ENCODE measurements around the gene VRK2.

Gene VRK2

DNA sequence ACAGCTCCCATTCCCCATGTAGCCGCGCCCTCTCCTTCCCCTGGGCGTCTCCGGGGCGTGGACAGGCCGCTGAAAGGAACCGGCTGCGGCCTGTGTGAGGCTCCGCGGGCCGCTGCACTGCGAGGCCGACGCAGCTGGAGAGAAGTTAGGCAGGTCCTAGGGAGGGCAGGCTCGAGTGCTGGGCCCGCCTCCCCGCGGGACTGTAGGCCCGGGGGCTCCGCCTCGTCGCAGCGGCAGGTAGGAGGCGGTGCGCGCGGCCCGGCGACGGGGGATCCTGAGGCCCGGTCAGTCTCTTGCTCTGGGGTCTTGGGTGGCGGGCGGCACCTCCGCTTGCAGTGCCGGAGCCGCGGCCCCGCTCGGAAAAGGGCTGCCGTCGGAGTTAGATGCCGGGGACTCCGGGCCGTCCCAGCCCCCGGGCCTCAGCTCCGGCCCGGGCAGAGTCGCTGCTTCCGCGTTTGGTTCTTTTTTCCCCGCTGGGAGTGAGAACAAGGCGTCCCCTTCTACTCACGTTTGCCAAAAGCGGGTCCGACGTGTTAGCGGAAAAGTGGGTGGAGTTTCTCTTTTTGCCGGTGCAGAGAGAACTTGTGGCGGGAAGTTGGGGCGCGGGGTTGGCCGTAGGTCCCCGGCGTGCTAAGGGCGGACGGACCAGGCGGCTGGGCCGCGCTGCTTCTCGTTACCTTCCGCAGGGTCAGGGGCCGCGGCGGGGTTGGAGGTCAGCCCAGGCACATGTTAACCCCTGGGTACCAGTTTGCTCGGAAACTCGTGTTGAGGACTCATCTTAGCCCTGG lies at the start of gene VRK2:
VRK2 (plus strand) TSS at position 222 of the 788 bp plus-strand sequence. CDS start 2,026 bp downstream, outside the sequence.
- DNase-seq (ENCODE audit: low spot score), result peak; percentile 75

DNA sequence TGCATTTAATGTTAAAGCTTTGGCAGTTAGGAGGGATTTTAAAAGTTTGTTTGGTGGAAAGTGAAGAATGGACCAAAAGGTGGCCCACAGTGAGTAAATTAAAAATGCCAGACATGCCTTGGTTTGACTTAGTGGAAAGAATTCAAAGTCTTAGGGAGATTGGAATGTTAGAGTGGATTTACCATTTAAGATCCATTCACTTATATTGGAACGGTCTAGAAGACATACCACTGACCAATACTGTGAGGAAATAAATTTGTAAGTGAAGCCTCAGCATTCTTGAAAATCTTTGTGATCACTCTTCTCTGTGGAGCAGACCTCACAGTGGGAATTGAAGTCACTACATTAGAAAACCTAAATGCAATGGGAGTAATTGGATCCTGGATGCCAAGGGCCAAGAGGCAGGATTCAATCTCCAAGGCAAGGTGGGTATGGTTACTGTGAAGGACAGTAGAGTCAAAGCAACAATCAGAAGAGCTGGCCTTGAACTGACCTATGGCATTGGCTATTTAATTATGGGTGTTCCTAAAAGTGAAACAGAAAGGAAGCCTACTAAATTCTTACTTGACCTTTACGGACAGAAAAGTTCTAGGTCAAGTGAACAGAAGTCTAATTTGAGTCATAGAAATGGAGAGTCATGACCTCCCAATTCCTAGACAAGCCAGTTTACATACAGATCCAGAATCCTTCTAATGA lies 40.2 kb upstream of the VRK2 start:
- no peak for DNase-seq (ENCODE audit: low spot score)

DNA sequence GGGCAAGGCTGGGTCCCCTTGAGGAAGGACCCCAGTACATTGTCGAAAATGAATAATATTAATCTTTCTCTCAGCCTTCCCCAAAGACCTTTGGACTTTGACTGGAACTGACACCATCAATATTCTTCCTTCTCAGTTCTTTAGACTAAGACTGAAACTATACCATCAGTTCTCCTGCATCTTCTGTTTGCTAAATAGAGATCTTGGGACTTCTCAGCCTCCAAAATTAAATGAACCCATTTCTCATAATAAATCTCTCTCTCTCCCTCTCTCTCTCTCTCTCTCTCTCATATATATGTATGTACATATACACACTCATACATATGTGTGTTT lies 39.7 kb upstream of the VRK2 start:
- no peak for DNase-seq (ENCODE audit: low spot score)

DNA sequence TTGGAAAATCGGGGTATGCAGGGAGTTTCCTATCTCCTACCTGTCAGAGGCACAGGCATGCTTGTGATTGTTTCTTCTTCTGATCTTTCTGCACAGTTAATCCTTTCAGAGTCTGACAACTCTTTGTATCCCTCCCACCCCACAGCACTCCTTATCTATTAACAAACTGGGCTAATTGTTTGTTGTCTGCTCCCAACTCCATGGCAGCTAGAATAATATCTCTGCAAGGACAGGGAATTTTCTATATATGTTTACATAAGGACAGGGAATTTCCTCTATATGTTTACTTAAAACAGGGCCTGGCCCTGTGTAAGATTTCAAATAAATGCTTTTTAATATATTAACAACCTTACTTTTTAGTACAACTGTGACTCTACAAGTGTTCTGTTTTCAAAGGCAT lies 36.0 kb upstream of the VRK2 start:
- DNase-seq (ENCODE audit: low spot score), result peak; percentile 4

DNA sequence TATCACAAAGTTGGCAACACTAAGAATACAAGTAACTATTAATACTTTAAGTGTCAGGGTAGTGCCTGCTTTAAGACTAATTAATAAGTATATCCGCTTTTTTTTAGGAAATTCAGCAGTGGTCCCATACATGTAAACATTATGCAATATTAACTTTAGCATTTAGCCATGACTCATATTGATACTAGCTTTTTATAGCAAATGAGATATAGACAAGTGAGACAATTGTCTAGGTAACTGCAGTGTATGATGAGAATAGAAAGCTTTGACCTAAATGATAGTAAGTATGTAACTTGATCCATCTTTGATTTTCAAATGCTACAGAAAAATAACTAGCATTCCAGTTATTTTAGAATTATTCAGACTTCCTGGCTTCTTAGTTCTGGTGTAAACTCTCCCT lies 27.4 kb upstream of the VRK2 start:
- no peak for DNase-seq (ENCODE audit: low spot score)

DNA sequence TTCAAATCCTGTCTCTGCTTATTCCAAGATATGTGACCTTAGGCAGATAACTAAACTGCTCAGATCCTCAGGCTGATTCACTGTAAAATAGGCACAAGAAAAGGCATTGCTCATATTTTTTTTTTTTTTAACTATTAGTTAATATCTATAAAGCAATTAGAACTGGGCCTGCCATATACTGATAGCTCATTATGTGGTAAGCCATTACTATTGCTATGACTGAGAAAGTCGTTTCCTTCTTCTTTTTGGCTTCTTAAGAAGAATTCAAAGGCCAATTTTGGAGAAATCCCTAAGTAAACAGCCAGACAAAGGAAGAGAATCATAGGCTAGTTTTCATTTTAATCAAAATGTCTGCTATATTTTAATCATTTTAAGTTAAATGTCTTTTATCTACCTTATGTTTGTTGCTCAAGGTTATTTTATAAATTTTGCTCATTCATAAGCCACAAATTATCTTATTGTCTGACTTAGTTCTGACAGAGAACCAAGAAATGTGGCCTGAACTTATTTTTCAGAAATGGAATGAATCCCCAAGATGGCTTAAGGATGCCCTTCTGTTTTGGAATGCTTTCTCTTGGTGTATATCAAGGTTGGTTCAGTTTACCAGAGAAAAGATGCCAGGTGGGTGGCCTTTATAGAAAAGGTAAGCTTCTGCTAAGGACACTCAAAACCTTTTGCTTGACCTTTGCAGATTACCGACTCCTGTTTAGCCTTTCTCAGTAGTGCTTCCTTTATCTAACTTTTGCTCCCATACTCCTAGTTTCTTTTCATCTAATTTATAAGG lies 21.3 kb upstream of the VRK2 start:
- DNase-seq (ENCODE audit: low spot score), result no peak

DNA sequence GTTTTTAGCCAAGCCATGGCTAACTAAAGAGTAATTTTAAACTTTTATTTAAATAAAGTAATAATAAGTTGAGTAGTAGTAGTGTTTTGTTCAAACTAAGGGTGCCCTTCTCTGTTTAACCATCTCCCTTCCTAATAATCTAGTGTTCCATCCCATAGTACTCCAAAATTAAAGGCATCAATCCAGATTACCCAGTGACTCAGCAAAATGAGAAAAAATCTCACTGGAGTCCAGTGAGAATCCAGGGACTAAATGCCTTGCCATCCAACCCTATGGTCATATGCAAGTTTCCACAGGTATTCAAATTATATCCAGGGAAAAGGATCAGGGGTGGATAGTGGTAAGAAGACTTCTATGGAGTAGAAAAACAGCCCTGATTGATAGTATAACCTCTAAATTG lies 19.6 kb upstream of the VRK2 start:
- DNase-seq (ENCODE audit: low spot score), result no peak

DNA sequence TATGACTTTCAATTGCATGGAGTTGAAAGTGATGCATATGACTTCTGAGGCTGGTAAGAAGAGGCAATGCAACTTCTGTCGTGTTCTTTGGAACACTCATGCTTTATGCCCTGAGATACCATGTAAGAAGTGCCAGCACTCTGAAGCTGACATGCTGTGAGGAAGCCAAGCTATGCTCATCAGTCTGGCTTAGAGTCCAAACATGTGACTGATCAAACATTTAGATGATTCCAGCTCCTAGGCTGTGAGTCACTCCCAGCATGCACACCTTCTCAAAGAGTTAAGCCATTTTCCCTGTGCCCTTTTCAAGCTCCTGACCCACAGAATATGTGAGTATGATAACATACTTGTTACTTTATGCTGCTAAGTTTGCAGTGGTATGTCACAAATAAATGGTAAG lies 15.8 kb upstream of the VRK2 start:
- no peak for DNase-seq (ENCODE audit: low spot score)

DNA sequence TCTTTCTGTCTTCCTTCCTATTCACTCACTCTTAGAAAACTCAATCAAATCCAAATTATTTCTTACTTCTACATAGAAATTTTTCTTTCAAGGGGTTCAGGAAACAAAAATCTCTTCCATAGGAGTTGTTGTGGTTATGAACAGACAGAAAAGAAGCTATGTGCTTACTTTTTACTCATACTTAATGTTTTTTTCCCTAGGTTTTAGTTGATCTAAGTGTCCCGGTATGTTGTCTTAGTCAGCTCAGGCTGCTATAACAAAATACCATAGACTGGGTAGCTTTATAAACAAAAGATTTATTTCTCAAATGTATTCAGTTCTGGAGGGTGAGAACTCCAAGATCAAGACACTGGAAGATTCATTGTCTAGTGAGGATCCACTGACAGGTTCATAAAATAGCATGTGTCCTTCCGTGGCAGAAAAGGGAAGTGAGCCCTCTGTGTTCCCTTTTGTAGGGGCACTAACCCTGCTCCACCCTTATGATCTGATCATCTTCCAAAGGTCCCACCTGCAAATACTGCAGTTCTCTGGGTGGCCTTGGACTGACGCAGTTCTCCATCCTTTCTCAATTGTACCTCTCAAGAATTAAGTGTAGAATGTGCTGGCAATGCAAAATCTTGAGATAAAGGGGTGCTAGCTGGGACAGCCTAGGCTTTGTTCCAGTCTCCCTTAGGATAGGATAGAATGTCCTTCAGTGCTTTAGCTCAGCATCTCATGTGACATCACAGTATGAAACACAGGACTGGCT lies 14.4 kb upstream of the VRK2 start:
- DNase-seq (ENCODE audit: low spot score), result no peak

DNA sequence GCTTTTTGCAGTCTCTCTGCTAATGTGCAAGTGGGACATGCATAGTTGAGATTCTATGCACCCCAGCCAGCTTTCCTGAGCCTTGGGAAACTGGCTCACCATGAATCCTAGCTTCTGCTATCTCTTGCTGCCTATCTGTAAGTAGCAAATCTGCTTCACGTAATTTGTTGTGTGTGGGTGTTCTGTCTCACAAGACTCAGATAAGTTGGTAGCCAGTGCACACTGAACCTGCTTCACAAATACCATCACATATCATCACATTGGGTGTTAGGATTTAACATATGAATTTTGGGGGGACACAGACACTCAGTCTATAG lies 13.9 kb upstream of the VRK2 start:
- DNase-seq (ENCODE audit: low spot score), result no peak

DNA sequence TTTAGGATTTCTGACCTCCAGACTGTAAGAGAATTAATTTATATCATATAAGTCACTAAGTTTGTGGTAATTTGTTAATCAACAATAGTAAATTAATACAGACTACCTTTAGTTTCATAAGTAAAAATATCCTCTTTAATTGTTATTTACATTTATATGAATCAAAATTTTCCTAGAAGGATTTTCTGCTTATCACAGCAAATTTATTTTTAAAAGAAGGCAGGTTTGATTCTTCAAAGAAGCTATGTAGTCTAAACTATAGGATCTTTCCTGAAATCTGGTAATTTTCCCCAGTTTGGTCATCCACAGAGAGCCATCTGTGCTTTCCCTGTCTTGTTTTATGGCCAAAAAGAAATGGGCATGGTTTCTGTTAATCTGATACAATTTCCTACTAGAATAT lies 13.1 kb upstream of the VRK2 start:
- DNase-seq (ENCODE audit: low spot score), result no peak

DNA sequence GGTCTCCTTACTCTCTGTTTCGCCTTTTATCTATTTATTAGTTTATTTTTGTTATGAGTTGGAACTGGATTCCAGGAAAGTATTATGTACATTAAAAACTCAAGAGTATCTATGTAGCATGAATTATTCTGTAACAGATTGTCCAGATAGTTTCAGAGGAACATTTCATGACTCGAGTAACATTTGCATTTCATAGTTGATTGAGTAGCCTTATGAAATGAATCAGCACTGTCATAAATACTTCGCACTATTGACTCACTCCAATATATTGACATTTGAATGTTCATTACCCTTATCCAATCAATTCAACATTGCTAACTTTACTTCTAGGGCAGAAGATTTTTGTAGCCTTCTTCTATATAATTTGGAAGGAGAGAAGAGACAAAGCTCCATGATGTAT lies 11.3 kb upstream of the VRK2 start:
- no peak for DNase-seq (ENCODE audit: low spot score)

DNA sequence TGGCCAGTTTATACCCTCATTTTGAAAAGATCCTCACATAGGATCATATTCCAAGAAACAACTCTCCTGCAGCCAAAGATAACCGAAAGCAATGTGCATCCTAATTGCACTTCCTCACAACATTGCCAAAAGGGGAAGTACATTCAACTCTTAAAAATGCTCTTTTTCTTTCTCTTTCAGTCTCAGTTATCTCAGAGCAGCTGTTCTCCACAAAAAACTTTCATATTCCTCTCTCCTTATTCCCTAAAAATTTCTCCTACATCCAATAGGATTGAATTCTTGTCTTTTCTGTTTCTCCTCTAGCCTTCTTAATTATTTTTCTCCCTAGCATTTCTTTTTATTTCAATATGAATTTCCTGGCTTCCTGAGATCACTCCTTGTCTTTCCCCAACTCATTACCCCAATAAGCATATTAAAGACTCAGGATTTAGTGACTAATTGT lies 7.4 kb upstream of the VRK2 start:
- no peak for DNase-seq (ENCODE audit: low spot score)

DNA sequence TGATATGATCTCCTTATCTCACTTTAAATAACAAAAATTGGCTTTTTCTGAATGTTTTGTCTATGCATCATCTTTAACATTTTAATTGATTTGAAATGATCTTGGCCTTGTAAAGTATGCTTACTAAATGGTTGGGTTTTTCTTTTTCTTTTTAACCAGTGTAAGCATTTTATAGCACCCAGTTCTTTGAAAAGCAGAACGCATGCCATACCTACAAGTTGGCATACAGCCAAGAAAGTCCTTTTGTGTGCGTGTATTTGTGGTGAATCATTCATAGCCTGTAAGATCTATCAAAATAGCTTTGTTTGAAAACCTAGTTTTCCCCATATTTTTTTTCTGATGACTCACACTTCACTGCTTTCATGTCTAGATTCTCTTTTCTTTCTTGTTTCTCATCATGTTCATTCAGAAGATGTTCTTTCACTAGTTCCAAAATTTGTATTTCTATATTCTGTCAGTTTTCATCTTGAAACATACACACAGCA lies 4.1 kb upstream of the VRK2 start:
- peak; percentile 4 for DNase-seq (ENCODE audit: low spot score)

DNA sequence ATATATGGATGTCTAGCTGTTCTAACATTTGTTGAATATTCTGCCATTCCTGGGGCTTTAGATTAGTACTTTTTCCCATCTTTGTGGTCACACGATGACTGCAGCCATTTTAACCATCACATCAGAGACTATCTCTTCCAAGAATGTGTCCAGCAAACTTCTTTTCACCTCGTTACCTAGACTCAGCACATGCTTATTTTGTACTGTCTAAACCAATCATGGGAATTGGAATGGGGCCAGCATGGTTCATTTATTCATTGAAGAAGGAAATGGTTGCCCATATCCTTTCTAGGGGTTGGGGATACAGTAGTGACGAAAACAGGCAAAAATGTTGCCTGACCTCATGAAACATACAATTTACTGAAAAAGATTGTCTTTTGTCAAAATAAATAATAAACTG lies 2.5 kb upstream of the VRK2 start:
- DNase-seq (ENCODE audit: low spot score), result no peak

DNA sequence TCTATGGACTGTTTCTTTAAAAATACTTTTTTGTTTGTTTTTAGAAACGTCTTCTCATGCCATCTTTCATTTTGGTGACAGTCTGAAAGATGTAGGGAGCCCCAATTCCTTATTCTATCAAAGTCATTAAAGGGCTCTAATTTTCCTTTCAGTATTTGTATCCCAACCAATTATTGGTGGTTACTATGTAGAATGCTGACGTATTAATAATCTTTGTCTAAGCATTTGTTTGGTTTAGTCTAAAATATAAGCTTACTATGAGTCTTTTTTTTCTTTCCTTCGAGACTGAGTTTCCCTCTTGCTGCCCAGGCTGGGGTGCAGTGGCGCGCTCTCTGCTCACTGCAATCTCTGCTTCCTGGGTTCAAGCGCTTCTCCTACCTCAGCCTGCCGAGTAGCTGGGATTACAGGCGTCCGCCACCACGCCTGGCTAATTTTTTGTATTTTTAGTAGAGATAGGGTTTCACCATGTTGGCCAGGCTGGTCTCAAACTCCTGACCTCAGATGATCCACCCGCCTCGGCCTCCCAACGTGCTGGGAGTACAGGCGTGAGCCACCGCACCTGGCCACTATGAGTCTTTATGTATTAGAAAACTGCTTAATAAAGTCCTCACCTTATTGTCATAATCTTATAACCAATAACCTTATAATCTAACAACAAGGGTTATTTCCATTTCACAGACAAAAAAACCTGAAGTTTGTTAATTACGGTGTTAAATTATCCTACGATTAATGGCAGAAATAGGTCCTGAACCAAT lies 849 bp upstream of the VRK2 start:
- no peak for DNase-seq (ENCODE audit: low spot score)

DNA sequence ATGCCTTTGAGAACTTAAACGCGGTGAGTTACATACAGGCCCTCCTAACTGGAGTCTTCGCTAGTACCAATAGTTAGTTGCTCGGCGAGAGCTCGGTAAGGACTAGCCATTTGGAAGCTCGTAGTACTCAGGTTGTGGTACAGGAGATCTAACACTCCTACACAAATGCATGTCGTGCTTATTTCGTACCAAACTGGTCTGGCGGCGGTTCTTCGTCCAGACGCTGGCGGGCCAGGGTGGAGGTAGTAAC lies 346 bp upstream of the VRK2 start:
- DNase-seq (ENCODE audit: low spot score), result no peak

DNA sequence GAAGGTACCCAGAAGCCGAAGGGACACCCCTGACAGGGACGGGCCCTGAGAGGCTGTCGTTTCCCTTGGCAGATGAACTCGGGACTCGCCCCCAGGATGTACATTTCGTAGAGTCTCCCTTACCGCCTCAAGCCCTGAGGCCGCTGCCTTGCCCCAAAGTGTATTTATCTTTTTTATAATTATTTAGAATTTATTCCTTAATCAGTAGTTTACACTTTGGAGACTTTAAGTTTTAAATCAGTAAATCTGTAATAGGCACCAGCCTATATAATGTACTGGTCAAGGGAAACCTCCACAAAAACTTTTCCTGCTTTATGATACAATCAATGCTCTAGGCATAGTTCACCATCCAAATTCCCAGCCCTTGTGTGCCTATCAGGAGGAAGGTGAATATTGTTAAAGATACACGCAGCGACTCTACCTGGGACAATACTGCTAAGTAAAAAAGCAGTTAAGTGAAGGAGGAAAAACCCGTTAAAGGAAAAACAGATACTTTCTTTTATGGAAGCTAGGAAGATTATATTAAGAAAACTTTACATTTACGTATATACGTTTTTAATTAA lies 848 bp downstream of the VRK2 start:
- DNase-seq (ENCODE audit: low spot score), result peak; percentile 27

DNA sequence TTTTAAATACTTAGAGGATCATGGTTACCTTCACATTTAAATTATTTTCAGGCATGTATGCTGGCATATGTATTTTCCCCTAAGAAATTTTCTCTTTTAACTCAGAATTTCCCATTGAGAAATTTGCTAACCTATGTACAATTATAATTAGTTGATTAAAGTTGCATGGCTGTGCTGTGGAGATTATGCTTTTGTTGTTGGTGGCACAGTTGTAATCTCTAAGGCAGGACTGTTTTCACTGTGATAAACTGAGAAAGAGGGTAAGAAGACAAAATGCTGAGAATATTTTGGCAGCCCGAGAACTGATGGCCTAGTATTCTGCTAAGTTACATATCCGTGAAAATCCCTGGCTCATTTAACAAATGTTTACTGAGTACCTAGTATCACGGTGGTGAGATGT lies 1.4 kb downstream of the VRK2 start:
- DNase-seq (ENCODE audit: low spot score), result no peak

DNA sequence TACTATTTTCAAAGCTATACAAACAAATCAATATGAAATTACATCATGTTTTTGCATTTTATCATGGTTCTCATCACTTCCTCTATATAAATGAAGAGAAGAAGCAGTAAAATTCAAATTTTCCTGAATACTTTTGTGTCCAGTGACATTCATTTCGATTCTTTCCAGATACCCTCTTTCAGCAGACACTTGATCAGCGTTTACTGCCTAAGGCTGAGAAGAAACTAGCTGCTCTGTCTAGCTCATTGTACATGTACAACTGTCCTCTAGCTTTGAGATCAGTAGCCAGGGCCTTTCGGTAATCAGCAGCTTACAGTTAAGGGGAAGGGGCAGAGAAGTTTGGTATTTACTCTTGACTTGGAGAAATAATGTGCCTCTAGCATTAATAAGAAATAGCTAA lies 4.8 kb downstream of the VRK2 start:
- no peak for DNase-seq (ENCODE audit: low spot score)

DNA sequence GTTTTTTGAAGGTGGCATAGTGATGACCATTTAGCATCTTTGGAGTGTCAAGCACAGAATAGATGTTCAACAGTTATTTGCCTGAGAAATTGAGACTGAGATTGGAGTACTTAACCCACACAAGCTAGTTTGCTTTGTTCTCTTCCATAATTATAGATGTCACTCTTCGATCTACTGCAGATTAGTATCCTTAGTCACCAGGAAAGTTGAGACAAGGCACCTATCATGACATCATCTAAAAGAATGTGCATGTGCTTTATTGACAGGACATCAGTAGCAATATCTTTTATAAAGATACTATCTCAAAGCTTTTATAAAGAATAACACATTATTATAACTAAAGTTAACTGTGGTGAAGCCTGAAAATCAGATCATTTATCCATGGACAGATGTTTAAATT lies 6.4 kb downstream of the VRK2 start:
- DNase-seq (ENCODE audit: low spot score), result no peak

DNA sequence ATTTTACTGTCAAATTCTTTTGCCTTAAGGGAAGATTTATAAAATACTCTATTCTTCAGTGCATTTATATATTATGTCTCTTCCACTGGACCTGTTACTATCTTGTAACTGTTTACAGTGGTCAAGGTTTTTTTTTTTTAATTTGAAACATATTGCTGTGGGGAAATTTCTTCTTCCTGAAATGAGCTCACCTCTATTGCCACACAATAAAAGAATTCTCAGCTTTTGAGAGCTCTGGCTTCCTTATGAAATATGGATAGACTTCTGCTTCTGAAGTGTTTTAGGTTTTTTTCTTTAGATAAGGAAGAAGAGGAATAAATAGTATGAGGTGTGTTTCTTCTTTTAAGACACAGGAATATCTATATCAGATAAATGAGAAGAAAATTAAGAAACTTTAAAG lies 7.7 kb downstream of the VRK2 start:
- no peak for DNase-seq (ENCODE audit: low spot score)

All from HuH-7.5 (cell line).